ENCODE results near the gene BTNL9.
"Not testable (repeated sequence)": the region's sequence is repeated elsewhere in the genome, so short reads cannot be mapped to it uniquely, and the experiment has no call there.

Gene BTNL9

GRCh38 chr5:181036816-181037364 lies 3.2 kb upstream of the BTNL9 start:
- H3K9me3 Mint-ChIP-seq: no peaks in the 10 kb centered on the region
- H3K27ac Mint-ChIP-seq: no peak overlapping the region
- no peaks in the 10 kb centered on the region for H3K4me1 Mint-ChIP-seq
- DNase-seq: no peak
- no peak overlapping the region for H3K4me3 Mint-ChIP-seq
- peaks cover 23% of the 10 kb centered on the region for H3K27me3 Mint-ChIP-seq
- H3K36me3 Mint-ChIP-seq: no peaks in the 10 kb centered on the region
- CTCF ChIA-PET: no interaction called here

GRCh38 chr5:181037365-181037861 lies 2.7 kb upstream of the BTNL9 start:
- H3K27me3 Mint-ChIP-seq: peaks cover 26% of the 10 kb centered on the region
- H3K4me1 Mint-ChIP-seq: no peaks in the 10 kb centered on the region
- CTCF ChIA-PET: no interaction called here
- H3K9me3 Mint-ChIP-seq: no peaks in the 10 kb centered on the region
- no peaks in the 10 kb centered on the region for H3K36me3 Mint-ChIP-seq
- H3K27ac Mint-ChIP-seq: no peak overlapping the region
- no peak for DNase-seq
- H3K4me3 Mint-ChIP-seq: no peak overlapping the region

DNA sequence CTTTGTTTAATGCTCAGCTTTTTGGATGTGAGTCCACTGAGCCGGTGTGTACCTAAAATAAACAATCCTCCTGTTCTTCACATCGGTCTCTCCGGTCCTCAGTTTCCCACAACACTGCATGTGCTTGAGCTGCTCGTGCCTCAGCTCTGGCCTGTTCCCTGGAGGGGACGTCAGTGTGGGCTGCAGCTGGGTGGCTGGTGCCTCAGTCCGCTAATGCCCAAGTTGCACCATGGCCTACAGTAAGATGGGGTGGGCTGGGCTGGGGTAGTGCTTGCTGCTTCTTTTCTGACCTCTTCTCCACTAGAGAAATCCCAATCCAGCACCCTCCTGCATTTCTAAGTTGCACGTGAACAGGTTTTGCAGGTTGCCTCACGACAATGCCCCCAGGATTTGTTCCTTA lies 595 bp upstream of the BTNL9 start:
- Mint-ChIP-seq H3K9me3 (no peaks in the 10 kb centered on the region), H3K27ac (no peak overlapping the region), H3K27me3 (peaks cover 35% of the 10 kb centered on the region), H3K4me3 (no peak overlapping the region), H3K4me1 (no peaks in the 10 kb centered on the region), H3K36me3 (no peaks in the 10 kb centered on the region)
- CTCF ChIA-PET: no interaction called here
- DNase-seq: no peak

GRCh38 chr5:181040631-181040945 lies 522 bp downstream of the BTNL9 start:
- Mint-ChIP-seq H3K27me3 (peaks cover 35% of the 10 kb centered on the region), H3K9me3 (no peaks in the 10 kb centered on the region), H3K4me1 (no peaks in the 10 kb centered on the region), H3K27ac (no peak overlapping the region), H3K4me3 (no peak overlapping the region), H3K36me3 (no peaks in the 10 kb centered on the region)
- CTCF ChIA-PET: no interaction called here
- no peak for DNase-seq

GRCh38 chr5:181041043-181041442 lies 977 bp downstream of the BTNL9 start:
- Mint-ChIP-seq H3K9me3 (no peaks in the 10 kb centered on the region), H3K27ac (no peak overlapping the region), H3K36me3 (no peaks in the 10 kb centered on the region), H3K27me3 (peaks cover 35% of the 10 kb centered on the region), H3K4me3 (no peak overlapping the region), H3K4me1 (no peaks in the 10 kb centered on the region)
- DNase-seq: no peak
- CTCF ChIA-PET: no interaction called here

GRCh38 chr5:181042036-181042713 lies 2.1 kb downstream of the BTNL9 start:
- Mint-ChIP-seq H3K9me3 (no peaks in the 10 kb centered on the region), H3K4me1 (no peaks in the 10 kb centered on the region), H3K4me3 (no peak overlapping the region), H3K36me3 (no peaks in the 10 kb centered on the region), H3K27ac (no peak overlapping the region), H3K27me3 (peaks cover 35% of the 10 kb centered on the region)
- CTCF ChIA-PET: no interaction called here
- DNase-seq: no peak

- Mint-ChIP-seq H3K27me3 (peaks cover 36% of the 10 kb centered on the region), H3K4me1 (no peaks in the 10 kb centered on the region), H3K4me3 (no peak overlapping the region), H3K27ac (no peak overlapping the region), H3K9me3 (no peaks in the 10 kb centered on the region), H3K36me3 (no peaks in the 10 kb centered on the region)
- CTCF ChIA-PET: no interaction called here
- no peak for DNase-seq
Measured at GRCh38 chr5:181042722-181043121, 2.7 kb downstream of the BTNL9 start.

DNA sequence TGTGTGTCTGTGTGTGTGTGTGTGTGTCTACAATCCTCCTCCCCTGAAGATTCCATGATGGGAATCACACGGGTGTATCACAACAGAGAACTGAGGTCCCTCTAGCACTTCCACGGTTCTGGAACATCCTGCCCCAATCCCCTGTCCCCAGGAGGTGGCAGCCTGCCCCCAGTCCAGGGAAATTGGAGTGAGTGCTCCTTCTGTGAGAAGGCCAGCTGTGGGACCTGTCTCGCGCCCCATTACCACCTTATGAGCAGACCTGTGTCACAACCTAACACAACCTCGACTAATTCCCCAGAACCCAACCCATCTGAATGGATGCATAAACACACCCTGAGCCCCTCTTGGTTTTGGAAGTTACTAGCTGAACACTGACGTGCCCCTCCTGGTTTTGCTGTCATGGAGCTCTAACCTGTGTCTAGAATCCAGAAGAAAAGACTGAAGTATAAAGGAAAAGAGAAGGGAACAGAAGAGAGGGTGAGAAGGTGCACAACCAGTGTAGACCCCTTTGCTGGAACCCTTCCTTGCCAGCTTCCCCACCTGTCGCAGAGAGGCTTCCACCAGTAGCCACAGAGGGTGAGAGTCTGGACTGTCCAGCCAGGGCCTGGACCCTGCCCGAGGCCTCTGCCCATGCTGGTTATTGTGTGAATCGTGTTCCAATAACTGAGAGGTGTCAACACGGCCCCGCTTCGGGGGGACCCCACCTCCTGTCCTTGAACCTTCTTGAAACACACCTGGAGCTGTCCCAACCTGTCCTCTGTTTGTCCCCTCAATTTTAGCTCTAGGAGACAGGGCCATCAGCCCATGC lies 3.4 kb downstream of the BTNL9 start:
- Mint-ChIP-seq H3K4me1 (no peaks in the 10 kb centered on the region), H3K9me3 (no peaks in the 10 kb centered on the region), H3K36me3 (no peaks in the 10 kb centered on the region), H3K4me3 (no peak overlapping the region), H3K27ac (no peak overlapping the region), H3K27me3 (peaks cover 41% of the 10 kb centered on the region)
- no peak for DNase-seq
- CTCF ChIA-PET: no interaction called here

DNA sequence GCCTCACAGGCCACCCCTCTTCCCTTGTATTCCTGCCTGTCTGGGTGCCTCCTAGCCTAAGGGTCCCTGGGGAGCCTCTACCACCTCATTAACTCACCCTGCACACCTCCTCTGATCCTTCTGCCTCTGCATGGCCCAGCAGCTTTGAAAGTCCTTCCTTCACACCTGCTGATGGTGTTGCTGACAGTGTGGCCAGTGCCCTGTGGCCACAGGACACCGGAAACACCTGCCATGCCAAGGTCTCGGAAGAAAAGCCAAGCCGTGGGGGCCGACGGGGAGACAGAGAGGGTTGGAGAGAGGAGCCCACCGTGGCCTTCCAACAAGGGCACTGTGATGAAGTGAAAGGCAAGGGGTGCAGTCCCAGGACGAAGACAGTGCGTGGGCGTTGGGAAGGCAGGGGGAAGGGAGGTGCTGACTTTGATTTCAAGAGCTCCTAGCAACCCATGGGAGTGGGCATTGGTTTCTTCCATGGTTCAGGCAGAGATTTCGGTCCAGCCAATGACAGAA lies 4.1 kb downstream of the BTNL9 start:
- Mint-ChIP-seq H3K9me3 (no peaks in the 10 kb centered on the region), H3K27me3 (peaks cover 41% of the 10 kb centered on the region), H3K27ac (no peak overlapping the region), H3K4me1 (no peaks in the 10 kb centered on the region), H3K36me3 (no peaks in the 10 kb centered on the region), H3K4me3 (no peak overlapping the region)
- CTCF ChIA-PET: interaction anchor here (1.8 kb wide), 1 partner anchor 260 kb away, joined by 3 read pairs; no protein-coding TSS in a partner anchor
- DNase-seq: no peak

- H3K4me3 Mint-ChIP-seq: no peak overlapping the region
- no peak overlapping the region for H3K27ac Mint-ChIP-seq
- peaks cover 42% of the 10 kb centered on the region for H3K27me3 Mint-ChIP-seq
- CTCF ChIA-PET: interaction anchor here (1.8 kb wide), 1 partner anchor 260 kb away, joined by 3 read pairs; no protein-coding TSS in a partner anchor
- DNase-seq: no peak
- no peaks in the 10 kb centered on the region for H3K4me1 Mint-ChIP-seq
- H3K36me3 Mint-ChIP-seq: no peaks in the 10 kb centered on the region
- no peaks in the 10 kb centered on the region for H3K9me3 Mint-ChIP-seq
Measured at GRCh38 chr5:181044662-181045305, 4.7 kb downstream of the BTNL9 start.

DNA sequence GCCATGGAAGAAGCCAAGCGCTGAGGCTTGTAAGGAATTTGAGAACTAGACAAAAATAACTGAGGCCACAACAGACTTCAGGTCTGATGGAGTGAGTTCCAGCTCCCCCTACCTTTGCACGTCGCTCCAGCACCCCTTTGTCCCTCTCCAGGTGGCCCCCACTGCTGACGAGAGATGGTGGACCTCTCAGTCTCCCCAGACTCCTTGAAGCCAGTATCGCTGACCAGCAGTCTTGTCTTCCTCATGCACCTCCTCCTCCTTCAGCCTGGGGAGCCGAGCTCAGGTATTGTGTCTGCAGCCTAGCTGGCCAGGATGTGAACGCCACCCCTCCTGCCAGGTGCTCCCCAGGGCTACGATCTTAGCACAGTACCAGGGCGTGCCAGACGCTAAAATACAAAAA lies 5.2 kb downstream of the BTNL9 start:
- CTCF ChIA-PET: interaction anchor here (1.8 kb wide), 1 partner anchor 261 kb away, joined by 3 read pairs; no protein-coding TSS in a partner anchor
- H3K36me3 Mint-ChIP-seq: no peaks in the 10 kb centered on the region

GRCh38 chr5:181045857-181046256 lies 5.8 kb downstream of the BTNL9 start:
- not testable (repeated sequence) for H3K4me3 Mint-ChIP-seq, DNase-seq, H3K4me1 Mint-ChIP-seq, H3K9me3 Mint-ChIP-seq, H3K36me3 Mint-ChIP-seq, H3K27ac Mint-ChIP-seq
- peaks cover 42% of the 10 kb centered on the region for H3K27me3 Mint-ChIP-seq
- CTCF ChIA-PET: interaction anchor here (1.8 kb wide), 1 partner anchor 261 kb away, joined by 3 read pairs; no protein-coding TSS in a partner anchor

More for the DNA sequence above, 5.2 kb downstream of the BTNL9 start:
- DNase-seq: no peak
- peaks cover 42% of the 10 kb centered on the region for H3K27me3 Mint-ChIP-seq
- no peaks in the 10 kb centered on the region for H3K4me1 Mint-ChIP-seq
- no peak overlapping the region for H3K4me3 Mint-ChIP-seq
- no peaks in the 10 kb centered on the region for H3K9me3 Mint-ChIP-seq
- no peak overlapping the region for H3K27ac Mint-ChIP-seq

- H3K4me3 Mint-ChIP-seq: no peak overlapping the region
- H3K27me3 Mint-ChIP-seq: peaks cover 48% of the 10 kb centered on the region
- no peak for DNase-seq
- CTCF ChIA-PET: no interaction called here
- H3K9me3 Mint-ChIP-seq: no peaks in the 10 kb centered on the region
- peaks cover 3% of the 10 kb centered on the region for H3K36me3 Mint-ChIP-seq
- no peak overlapping the region for H3K27ac Mint-ChIP-seq
- H3K4me1 Mint-ChIP-seq: peaks cover 4% of the 10 kb centered on the region
Measured at GRCh38 chr5:181047288-181047687, 7.2 kb downstream of the BTNL9 start.

- DNase-seq: no peak
- Mint-ChIP-seq H3K36me3 (peaks cover 4% of the 10 kb centered on the region), H3K27ac (no peak overlapping the region), H3K4me3 (no peak overlapping the region), H3K27me3 (peaks cover 48% of the 10 kb centered on the region), H3K9me3 (no peaks in the 10 kb centered on the region), H3K4me1 (peaks cover 6% of the 10 kb centered on the region)
- CTCF ChIA-PET: no interaction called here
Measured at GRCh38 chr5:181047921-181048320, 7.9 kb downstream of the BTNL9 start.
